GM18951 (cell line): ENCODE data around the gene ZNRD2.
"Not testable (repeated sequence)": the region's sequence is repeated elsewhere in the genome, so short reads cannot be mapped to it uniquely, and the experiment has no call there.

Experiments used
- POLR2A ChIP-seq: IDR thresholded peaks from 4 replicates; pipeline ENCODE4 v1.6.1; 2011; ENCODE audit warnings: mild to moderate bottlenecking; ENCODE audit not compliant: insufficient read length, insufficient read depth; ENCODE audit errors: extremely low read depth
- in situ Hi-C: fragments of 300-500 bp; cut with MboI; formaldehyde crosslinking; loops from one replicate; pipeline ENCODE4 v1.12.0; 2022; ENCODE audit warnings: low sequenced_read_pairs, mixed read lengths, inconsistent platforms; ENCODE audit not compliant: unreplicated experiment

ZNRD2 gene

DNA sequence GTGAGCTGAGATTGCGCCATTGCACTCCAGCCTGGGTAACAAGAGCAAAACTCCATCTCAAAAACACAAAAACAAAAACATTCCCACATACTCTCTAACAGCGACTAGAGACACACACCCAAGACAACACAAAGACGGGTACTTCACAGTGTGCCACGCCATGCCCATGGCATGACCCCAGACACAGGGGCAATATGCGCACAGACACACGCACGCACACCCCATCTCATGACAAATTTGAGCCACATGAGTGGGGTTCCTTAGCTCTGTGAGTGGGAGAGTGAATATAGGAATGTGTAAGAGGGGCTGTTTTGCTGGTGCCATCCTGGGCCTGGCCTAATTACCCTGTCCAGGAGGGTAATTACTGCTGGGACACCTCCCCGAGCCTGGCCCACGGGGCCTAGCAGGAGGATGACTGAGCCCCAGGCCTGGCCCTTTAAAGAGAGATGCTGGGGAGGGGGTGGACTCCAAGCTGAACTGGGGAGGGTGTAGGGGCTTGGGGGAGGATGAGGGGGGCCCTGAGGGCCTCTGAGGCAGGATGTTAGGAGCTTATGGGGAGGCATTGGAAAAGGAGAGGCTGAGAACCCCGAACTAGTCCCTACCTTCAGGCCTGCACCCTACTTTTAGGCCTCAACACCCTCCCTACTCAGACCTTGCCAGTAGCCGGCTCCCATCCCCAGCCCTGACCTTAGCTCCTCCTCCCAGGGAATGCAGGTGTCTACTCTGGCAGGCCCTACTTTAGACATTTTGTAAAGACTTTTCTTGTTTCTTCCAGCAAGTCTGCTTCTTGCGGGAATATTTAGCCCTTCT is 13.6 kb upstream of the ZNRD2 start:
- in situ Hi-C loops = no loop called here
- no peak for TF ChIP-seq POLR2A

DNA sequence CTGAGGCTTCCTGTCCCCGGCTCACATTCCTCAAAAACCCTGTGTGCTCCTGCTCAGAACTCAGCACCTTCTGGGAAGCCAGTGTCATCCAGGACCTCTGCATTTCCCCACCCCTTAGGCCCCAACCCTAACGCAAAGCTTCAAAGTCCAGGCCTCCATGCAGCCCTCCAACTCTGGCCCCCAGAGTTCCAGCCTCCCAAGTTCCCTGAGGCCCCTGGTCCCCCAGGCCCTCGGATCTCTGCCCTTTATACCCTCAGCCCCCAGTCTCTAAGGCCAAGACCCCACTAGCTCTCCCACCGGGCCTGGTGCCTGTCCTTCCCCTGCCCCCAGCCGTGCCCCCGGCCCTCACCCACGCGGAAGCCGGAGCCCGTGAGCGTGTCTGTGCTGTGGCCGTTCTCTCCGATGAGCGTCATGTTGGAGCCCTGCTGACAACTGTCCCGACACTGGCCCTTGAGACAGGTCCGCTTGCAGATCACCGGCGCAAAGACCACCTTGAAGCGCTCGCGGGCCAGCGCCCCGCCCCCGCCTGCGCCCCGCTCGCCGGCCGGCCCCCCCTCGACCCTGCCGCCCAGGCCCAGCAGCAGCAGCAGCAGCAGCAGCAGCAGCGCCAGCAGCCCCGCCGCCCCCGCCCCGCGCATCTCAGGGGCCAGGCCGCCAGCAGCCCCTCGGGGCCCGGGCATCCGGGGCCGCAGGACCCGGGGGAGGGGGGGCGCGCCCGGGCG is 12.8 kb upstream of the ZNRD2 start:
- no peak for TF ChIP-seq POLR2A
- in situ Hi-C loops = no loop called here

DNA sequence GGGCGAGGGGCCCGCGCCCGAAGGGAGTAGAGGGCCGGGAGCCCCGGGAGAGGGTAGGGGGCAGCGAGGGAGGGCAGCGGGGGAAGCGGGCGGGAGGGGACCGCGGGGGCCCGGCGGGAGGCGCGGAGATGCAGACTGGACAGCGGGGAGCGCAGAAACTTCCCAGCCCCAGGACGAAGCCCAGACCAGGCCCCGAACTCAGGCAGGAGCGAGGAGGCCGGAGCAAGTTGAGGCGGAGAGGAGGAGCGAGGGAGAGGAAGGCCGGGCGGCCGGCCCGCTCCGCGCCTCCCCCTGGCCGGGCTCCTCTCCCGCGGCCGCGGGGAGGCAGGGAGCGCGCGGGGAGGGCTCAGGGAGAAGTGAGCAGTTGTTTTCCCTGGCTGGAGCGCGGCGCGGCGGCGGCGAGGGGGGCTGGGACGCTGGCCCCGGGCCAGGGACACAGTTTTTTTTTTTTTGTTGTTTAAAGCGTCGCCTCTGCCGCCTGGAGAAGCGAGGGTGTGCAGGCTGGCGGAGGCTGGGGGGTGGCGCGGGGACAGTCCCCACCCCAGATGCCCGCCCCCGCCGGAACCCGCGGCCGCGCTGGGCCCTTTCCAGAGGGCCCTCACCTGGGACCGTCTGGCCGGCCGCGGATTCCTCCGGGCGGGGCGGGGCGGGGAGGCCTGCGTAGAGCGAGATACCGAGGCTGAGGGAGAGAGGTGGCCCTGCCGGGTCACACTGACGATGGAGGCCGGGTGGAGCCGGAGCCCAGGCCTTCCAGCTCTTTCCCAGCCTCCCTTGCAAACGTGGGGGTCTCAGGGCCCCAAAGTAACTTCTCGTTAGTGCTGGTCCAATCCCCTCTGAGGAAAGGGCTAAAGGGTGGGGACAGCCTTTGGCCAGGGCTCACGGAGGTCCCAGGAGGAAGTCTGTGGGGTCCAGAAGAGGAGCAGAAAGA is 12.0 kb upstream of the ZNRD2 start, which contains the start of gene LTBP3:
Gene LTBP3, minus strand, starts transcription at position 358 of the 928 bp plus-strand sequence. CDS start 400 bp downstream, outside the sequence.
- in situ Hi-C loops = no loop called here
- peak; percentile 26 for TF ChIP-seq POLR2A

DNA sequence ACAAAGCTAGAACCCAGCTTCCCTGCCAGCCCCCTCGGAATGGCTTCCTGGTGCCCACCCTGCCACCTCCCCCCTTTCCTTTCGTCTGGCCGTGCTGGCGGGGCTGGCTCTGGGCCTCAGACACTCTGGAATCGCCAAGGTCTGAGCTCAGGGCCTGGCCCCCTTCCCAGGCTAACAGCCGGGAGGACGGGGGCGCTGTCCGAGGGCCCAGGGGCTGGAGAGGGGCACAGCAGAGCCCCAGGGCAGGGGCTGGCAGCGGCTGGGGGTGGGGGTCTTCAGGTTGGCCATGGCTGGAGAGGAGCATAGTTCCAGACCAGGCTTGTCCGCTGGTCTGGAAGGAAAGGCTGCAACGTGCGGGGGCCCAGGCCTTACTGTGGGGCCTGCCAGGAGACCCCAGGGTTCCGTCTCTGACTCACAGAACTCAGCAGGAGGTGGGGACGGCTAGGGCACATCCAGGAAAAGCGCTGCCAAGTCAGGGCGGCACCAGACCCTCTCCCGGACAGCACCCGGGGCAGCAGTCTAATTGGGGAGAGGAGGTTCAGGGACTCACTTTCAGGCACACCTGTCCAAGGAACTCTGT is 11.3 kb upstream of the ZNRD2 start:
- in situ Hi-C loops = no loop called here

GRCh38 chr11:65559535-65559934 is 10.7 kb upstream of the ZNRD2 start:
- in situ Hi-C loops = no loop called here
- TF ChIP-seq POLR2A = no peak

More for the DNA sequence above, 11.3 kb upstream of the ZNRD2 start:
- TF ChIP-seq POLR2A = no peak

GRCh38 chr11:65559951-65560537 is 10.2 kb upstream of the ZNRD2 start:
- in situ Hi-C loops = no loop called here
- TF ChIP-seq POLR2A = no peak

DNA sequence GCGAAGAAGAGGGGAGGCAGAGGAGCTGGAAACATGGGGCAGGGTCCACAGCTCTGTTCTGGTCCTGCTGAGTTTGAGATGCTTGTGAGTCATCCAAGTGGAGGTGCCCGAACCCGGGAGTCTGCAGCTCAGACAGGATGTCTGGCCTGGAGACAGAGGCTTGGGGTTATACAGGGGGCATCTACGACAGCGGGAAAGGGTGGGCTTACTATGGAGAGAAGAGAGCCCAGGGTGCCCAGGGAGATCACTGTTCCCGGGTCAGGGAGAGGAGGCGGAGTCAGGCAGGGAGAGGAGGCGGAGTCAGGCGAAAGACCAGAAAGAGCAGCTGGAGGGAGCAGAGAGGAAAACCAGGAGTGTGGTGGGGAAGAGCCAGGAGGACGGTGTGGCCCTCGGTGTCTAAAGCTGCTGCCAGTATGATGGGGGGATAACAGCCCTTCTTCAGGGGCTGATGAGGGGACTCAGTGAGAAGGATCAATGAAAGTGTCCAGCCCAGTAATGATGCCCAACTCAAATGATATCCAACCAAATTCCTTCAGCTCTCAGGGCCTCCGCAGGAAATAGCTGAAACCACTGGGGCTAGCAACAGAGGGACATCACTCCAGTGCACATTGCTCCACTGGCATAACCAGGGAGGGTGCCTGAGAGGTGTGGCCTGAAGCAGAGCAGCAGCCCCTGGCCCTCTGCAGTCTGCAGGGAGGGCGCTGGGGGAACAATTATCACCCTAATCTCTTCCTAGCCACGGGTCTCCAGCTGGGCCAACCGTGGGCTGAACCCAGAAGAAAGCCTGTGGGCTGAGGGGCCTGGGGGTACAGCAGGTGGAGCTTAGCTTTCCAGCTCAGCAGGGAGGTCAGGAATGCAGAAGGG is 9.5 kb upstream of the ZNRD2 start:
- TF ChIP-seq POLR2A = no peak
- in situ Hi-C loops = no loop called here

GRCh38 chr11:65562020-65562419 is 8.3 kb upstream of the ZNRD2 start:
- TF ChIP-seq POLR2A = no peak
- in situ Hi-C loops = no loop called here

- in situ Hi-C loops = no loop called here
- TF ChIP-seq POLR2A = no peak
These were observed 7.5 kb upstream of the ZNRD2 start for GRCh38 chr11:65562788-65563187.

DNA sequence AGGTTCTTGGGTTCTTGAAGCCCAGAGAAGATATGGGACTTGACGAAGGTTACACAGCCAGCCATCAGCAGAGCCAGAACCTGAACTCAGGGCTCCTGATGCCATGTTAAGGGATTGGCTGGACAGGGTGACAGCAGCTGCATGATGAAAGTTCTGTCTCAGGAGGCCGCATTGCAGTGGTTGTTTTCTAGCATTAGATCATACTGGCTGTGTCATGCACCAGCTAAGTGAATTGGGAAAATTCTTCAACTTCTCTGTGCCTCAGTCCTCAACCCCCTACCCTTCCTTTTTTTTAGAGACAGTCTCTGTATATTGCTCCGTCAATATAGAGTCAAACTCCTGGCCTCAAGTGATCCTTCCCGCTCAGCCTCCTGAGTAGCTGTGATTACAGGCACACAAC is 6.7 kb upstream of the ZNRD2 start:
- TF ChIP-seq POLR2A = no peak
- in situ Hi-C loops = no loop called here

DNA sequence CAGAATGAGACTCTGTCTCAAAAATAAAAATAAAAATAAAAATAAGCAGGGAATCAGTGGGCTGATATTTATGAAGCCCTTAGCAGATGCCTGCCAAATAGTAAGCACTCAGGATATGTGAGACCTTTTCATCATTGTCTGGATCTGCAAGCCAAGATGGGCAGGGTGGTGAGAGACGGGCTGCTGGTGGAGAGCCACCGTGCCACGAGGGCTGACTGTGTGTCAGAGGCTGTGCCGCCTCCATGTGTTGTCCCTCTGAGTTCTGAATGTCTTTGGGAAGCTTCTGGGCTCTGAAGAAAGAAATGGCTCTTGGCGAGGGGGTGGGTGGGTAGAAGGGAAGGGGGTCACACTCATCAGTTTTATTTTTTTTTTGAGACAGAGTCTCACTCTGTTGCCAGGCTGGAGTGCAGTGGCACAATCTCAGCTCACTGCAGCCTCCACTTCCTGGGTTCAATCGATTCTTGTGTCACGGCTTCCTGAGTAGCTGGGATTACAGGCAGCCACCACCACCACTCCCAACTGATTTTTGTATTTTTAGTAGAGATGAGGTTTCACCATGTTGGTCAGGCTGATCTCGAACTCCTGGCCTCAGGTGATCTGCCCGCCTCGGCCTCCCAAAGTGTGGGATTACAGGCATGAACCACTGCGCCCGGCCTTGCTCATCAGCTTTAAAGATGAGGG is 5.3 kb upstream of the ZNRD2 start:
- in situ Hi-C loops = not testable (repeated sequence)
